K562 (cell line): Measurements from ENCODE around the gene USP24. TPM values are rescaled to one million over a fixed set of nuclear protein-coding genes. Genes with fewer than 3 reads are reported as not detected.

Experiments
- ATAC-seq: fragments of 200-7000 bp; cut with Tn5 transposase; 3 replicates; pipeline ENCODE4 v1.9.1; 2020; ENCODE audit warnings: moderate library complexity
- BruUV-seq: library from RNA; stranded (reverse); fragments of 400-500 nt; replicated peaks from 2 replicates; lab custom pipeline; 2021; lab: Mats Ljungman, UMichigan
- CTCF ChIA-PET: fragments of 300-600 bp; formaldehyde crosslinking; extraction: SDS; loops from one replicate; lab custom pipeline; 2021; ENCODE audit warnings: low intra/inter-chr PET ratio; lab: Yijun Ruan, JAX
- POLR2A ChIA-PET: fragments of 300-600, 350-650 bp; sonication (Branson Sonifier 250); formaldehyde crosslinking; extraction: SDS; loops from one replicate; lab custom pipeline; 2021; ENCODE audit warnings: antibody characterized with exemption, inconsistent platforms; lab: Yijun Ruan, JAX
- DNase-seq, 4 experiments: peaks; one replicate each; pipeline versions ENCODE4 v3.0.0 to v3.0.0-alpha.2; 2011 to 2018; ENCODE audit warnings: low spot score in 3 of 4, mixed read lengths in 3 of 4; ENCODE audit errors: extremely low read depth in 1 of 4
- FAIRE-seq: peaks from 2 replicates; lab custom pipeline; 2011; peaks lifted over from hg19 to GRCh38; lab: Jason Lieb, UNC
- H2AFZ ChIP-seq: 2 replicates; pipeline ENCODE4 v1.6.0; 2011; ENCODE audit warnings: low read depth, low read length, control low read depth, inconsistent platforms
- H3K27ac ChIP-seq: fragments of 200-600 bp; 3 replicates; pipeline ENCODE4 v1.8.0; 2011; ENCODE audit warnings: low read depth, mild to moderate bottlenecking, control low read depth, inconsistent platforms, low read length, moderate library complexity, mixed read lengths; ENCODE audit errors: extremely low read depth
- H3K27me3 ChIP-seq, 2 experiments: fragments of 300-600 bp in 1 of 2; 2 replicates in 1 of 2; 3 replicates in 1 of 2; pipeline versions ENCODE4 v1.6.0 to v1.8.0; 2011; ENCODE audit warnings: inconsistent platforms in 2 of 2, low read length in 2 of 2, mild to moderate bottlenecking in 1 of 2, mixed read lengths in 1 of 2, moderate library complexity in 1 of 2; ENCODE audit not compliant: control insufficient read depth in 2 of 2, insufficient read depth in 2 of 2
- H3K36me3 ChIP-seq: fragments of 300-600 bp; 3 replicates; pipeline ENCODE4 v1.8.0; 2011; ENCODE audit warnings: mild to moderate bottlenecking, low read length, inconsistent platforms; ENCODE audit not compliant: control insufficient read depth, insufficient read depth
- H3K4me1 ChIP-seq, 2 experiments: fragments of 200-600 bp in 1 of 2; replicated peaks in 1 of 2; 2 replicates in 1 of 2; 3 replicates in 1 of 2; pipeline versions ENCODE4 v1.5.1 to v1.8.0; 2011; ENCODE audit warnings: inconsistent platforms in 2 of 2, low read length in 2 of 2, mild to moderate bottlenecking in 1 of 2, mixed read lengths in 1 of 2, moderate library complexity in 1 of 2; ENCODE audit not compliant: control insufficient read depth in 2 of 2, insufficient read depth in 2 of 2
- H3K4me2 ChIP-seq: 2 replicates; pipeline ENCODE4 v1.6.1; 2011; ENCODE audit warnings: low read length, control low read depth, inconsistent platforms, mixed read lengths; ENCODE audit not compliant: insufficient read depth
- H3K4me3 ChIP-seq: fragments of 200-600 bp; sonication (generic), shearing (Covaris generic); 2 replicates; pipeline ENCODE4 v1.5.1; 2016; ENCODE audit warnings: control low read depth, inconsistent platforms
- H3K79me2 ChIP-seq: fragments of 200-600 bp; 3 replicates; pipeline ENCODE4 v1.8.0; 2011; ENCODE audit warnings: low read length, inconsistent platforms; ENCODE audit not compliant: control insufficient read depth, insufficient read depth
- H3K9ac ChIP-seq, 2 experiments: 2 replicates each; pipeline versions ENCODE4 v1.6.0 to v1.6.1; 2011; ENCODE audit warnings: low read depth in 2 of 2, low read length in 2 of 2, control low read depth in 1 of 2, inconsistent platforms in 1 of 2, mild to moderate bottlenecking in 1 of 2, mixed read lengths in 1 of 2; ENCODE audit not compliant: insufficient read depth in 1 of 2
- H3K9me1 ChIP-seq: one replicate; pipeline ENCODE4 v1.6.0; 2011; ENCODE audit warnings: inconsistent platforms, mild to moderate bottlenecking, low read length, moderate library complexity; ENCODE audit not compliant: control insufficient read depth, insufficient read depth
- H3K9me3 ChIP-seq: replicated peaks from 2 replicates; pipeline ENCODE4 v1.5.1; 2011; ENCODE audit warnings: low read depth, low read length, inconsistent platforms; ENCODE audit not compliant: control insufficient read depth, insufficient read depth
- H4K20me1 ChIP-seq: replicated peaks from 2 replicates; pipeline ENCODE4 v1.6.1; 2011; ENCODE audit warnings: low read length, inconsistent platforms, mixed read lengths; ENCODE audit not compliant: control insufficient read depth, insufficient read depth
- ATF3 ChIP-seq, 2 experiments: fragments of 450-650 bp in 1 of 2; sonication (generic) in 1 of 2; formaldehyde crosslinking in 1 of 2; IDR thresholded peaks in 1 of 2; conservative IDR thresholded peaks in 1 of 2; 2 replicates each; pipeline versions ENCODE4 v1.6.1 to v1.8.1; 2016 to 2023; ENCODE audit warnings: mild to moderate bottlenecking in 2 of 2, moderate library complexity in 2 of 2, inconsistent platforms in 1 of 2, missing genetic modification reagents in 1 of 2
- CEBPZ ChIP-seq: fragments of 150-350 bp; IDR thresholded peaks from 2 replicates; pipeline ENCODE4 v1.6.1; 2014; ENCODE audit warnings: low read depth, mild to moderate bottlenecking, low read length, borderline replicate concordance
- MAFK ChIP-seq: IDR thresholded peaks from 2 replicates; pipeline ENCODE4 v1.6.1; 2011; ENCODE audit warnings: low read length, improper control_type of control experiment
- TRIM25 ChIP-seq: fragments of 450-650 bp; IDR thresholded peaks from 2 replicates; pipeline ENCODE4 v1.7.0; 2016; ENCODE audit warnings: borderline replicate concordance
- ZKSCAN1 ChIP-seq: fragments of 150-350 bp; IDR thresholded peaks from 2 replicates; pipeline ENCODE4 v1.6.1; 2016; ENCODE audit warnings: low read depth, low read length
- ZNF644 ChIP-seq: fragments of 200-800 bp; sonication (Bioruptor generic); IDR thresholded peaks from 2 replicates; pipeline ENCODE4 v1.6.1; 2016; ENCODE audit warnings: low read depth, missing genetic modification characterization, missing compliant biosample characterization
- WGBS: fragments of 100-300 bp; shearing (Covaris generic); methylation state at CpG from one replicate; pipeline ENCODE4 v1.1.6; 2016; ENCODE audit warnings: low coverage, mixed read lengths; ENCODE audit not compliant: insufficient coverage; ENCODE audit errors: missing lambda C conversion rate; 5-methylcytosine and 5-hydroxymethylcytosine counted together
- in situ Hi-C: fragments of 300-500 bp; cut with MboI; formaldehyde crosslinking; loops from 4 replicates; pipeline ENCODE4 v1.15.0; 2018; ENCODE audit warnings: inconsistent platforms, mixed read lengths
- intact Hi-C: fragments of 100-400 bp; cut with micrococcal nuclease; formaldehyde crosslinking; loops from 2 replicates; pipeline ENCODE4 v1.14.2; 2022
- polyA plus RNA-seq, 8 experiments: library from polyadenylated mRNA; depleted of rRNA in 4 of 8; stranded (reverse) in 5 of 8; unstranded in 3 of 8; fragments of >200 nt; fragmentation: Nextera tagmentation in 2 of 8; fragmentation: Illumina TruSeq in 1 of 8; extraction: Ambion mirVana in 2 of 8; extraction: Trizol in 1 of 8; gene quantifications; 2 replicates each; pipeline versions ENCODE4 v1.2.1 to v1.2.3, GENCODE V29; 2011 to 2014; ENCODE audit warnings: inconsistent platforms in 1 of 8, missing spikeins in 1 of 8
- total RNA-seq, 7 experiments: library from RNA; depleted of rRNA in 6 of 7; stranded (reverse); fragments of >200 nt in 6 of 7; fragmentation: Illumina TruSeq in 2 of 7; extraction: Trizol in 2 of 7; gene quantifications; 2 replicates each; pipeline versions ENCODE4 v1.2.1 to v1.2.3, GENCODE V29; 2011 to 2021; ENCODE audit warnings: low replicate concordance in 1 of 7

USP24 gene
- total and polyA plus RNA-seq, 9 of the 15 experiments (the other 6 are each of a cell fraction or from before 2014, with no cell fraction given) = 7.7 to 62.6 (median 36.8) TPM

GRCh38 chr1:55203064-55203463 is 12.1 kb downstream of the USP24 start:
- BruUV-seq = no TSS peak
- in situ Hi-C loops = no loop called here
- Histone ChIP-seq H3K79me2 (peaks cover 97% of the 10 kb centered on the region), H3K27me3 (no peaks in the 10 kb centered on the region), H2AFZ (no peak overlapping the region), H3K9ac (no peak overlapping the region; a peak in 1 of 4 replicates), H3K9me3 (0 out of 2 replicates have a peak, but pooled peaks cover 4% of the 10 kb centered on the region), H3K9me1 (no peaks in the 10 kb centered on the region), H4K20me1 (no peaks in the 10 kb centered on the region), H3K4me1 (peaks cover 7 to 43% of the 10 kb centered on the region in 2 experiments), H3K27ac (peak overlapping the region; percentile 29; the same call in 1 of the 3 replicates), H3K4me2 (no peak overlapping the region), H3K4me3 (no peak overlapping the region), H3K36me3 (peaks cover 50% of the 10 kb centered on the region)
- ATAC-seq (peak; percentile 23; the same call in 2 of the 3 replicates), DNase-seq (no peak), FAIRE-seq (no peak)
- intact Hi-C loops = no loop called here
- POLR2A ChIA-PET = interaction anchor here (0.7 to 0.9 kb wide), 2 partner anchors 8 to 9 kb away, joined by 3 read pairs; no protein-coding TSS in a partner anchor
- no peak for TF ChIP-seq TRIM25
- CTCF ChIA-PET = no interaction called here
- 49% methylated on average over 2 of the region's 2 CpGs for WGBS

GRCh38 chr1:55200667-55201066 is 14.5 kb downstream of the USP24 start:
- H3K9me3 ChIP-seq = 0 out of 2 replicates have a peak, but pooled peaks cover 4% of the 10 kb centered on the region
- no peak overlapping the region for H2AFZ ChIP-seq
- no peaks in the 10 kb centered on the region for H3K27me3 ChIP-seq
- WGBS = 85% methylated on average over 2 of the region's 2 CpGs
- in situ Hi-C loops = no loop called here
- intact Hi-C loops = no loop called here
- no peak for ATAC-seq
- no peaks in the 10 kb centered on the region for H4K20me1 ChIP-seq
- H3K9ac ChIP-seq = no peak overlapping the region
- BruUV-seq = no TSS peak
- POLR2A ChIA-PET = interaction anchor here (0.6 to 1.5 kb wide), 6 partner anchors 9 to 19 kb away, joined by 3 to 6 read pairs (median 4); no protein-coding TSS in a partner anchor
- no peaks in the 10 kb centered on the region for H3K9me1 ChIP-seq
- no peak overlapping the region for H3K27ac ChIP-seq
- peaks cover 92% of the 10 kb centered on the region for H3K79me2 ChIP-seq
- H3K4me2 ChIP-seq = no peak overlapping the region
- no peak for DNase-seq
- FAIRE-seq = no peak
- peaks cover 15 to 59% of the 10 kb centered on the region in 2 experiments for H3K4me1 ChIP-seq
- no peak overlapping the region for H3K4me3 ChIP-seq
- CTCF ChIA-PET = no interaction called here
- peaks cover 40% of the 10 kb centered on the region; the same call in 2 of the 3 replicates for H3K36me3 ChIP-seq
- TF ChIP-seq MAFK (no peak), CEBPZ (no peak), ZNF644 (tag) (no peak), ZKSCAN1 (no peak), ATF3 (IDR thresholded peaks at IDR 0.05) (no peak), ATF3 (CRISPR knock-in tag; conservative IDR thresholded peaks at IDR 0.05) (no peak)
